Measurements from ENCODE around the gene MDC1.
A peak's percentile ranks its signal among the peaks of the same experiment; 100 is the strongest.
"Not testable (repeated sequence)": the region's sequence is repeated elsewhere in the genome, so short reads cannot be mapped to it uniquely, and the experiment has no call there.

MDC1 gene

GRCh38 chr6:30724906-30725667, 8.0 kb upstream of the MDC1 start:
- no peak for ATAC-seq

DNA sequence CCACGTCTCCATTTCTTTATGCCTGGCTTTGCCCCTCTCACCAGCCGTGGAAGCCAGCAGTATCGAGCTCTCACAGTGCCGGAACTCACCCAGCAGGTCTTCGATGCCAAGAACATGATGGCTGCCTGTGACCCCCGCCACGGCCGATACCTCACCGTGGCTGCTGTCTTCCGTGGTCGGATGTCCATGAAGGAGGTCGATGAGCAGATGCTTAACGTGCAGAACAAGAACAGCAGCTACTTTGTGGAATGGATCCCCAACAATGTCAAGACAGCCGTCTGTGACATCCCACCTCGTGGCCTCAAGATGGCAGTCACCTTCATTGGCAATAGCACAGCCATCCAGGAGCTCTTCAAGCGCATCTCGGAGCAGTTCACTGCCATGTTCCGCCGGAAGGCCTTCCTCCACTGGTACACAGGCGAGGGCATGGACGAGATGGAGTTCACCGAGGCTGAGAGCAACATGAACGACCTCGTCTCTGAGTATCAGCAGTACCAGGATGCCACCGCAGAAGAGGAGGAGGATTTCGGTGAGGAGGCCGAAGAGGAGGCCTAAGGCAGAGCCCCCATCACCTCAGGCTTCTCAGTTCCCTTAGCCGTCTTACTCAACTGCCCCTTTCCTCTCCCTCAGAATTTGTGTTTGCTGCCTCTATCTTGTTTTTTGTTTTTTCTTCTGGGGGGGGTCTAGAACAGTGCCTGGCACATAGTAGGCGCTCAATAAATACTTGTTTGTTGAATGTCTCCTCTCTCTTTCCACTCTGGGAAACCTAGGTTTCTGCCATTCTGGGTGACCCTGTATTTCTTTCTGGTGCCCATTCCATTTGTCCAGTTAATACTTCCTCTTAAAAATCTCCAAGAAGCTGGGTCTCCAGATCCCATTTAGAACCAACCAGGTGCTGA, 7.0 kb upstream of the MDC1 start:
- ATAC-seq = not testable (repeated sequence)

DNA sequence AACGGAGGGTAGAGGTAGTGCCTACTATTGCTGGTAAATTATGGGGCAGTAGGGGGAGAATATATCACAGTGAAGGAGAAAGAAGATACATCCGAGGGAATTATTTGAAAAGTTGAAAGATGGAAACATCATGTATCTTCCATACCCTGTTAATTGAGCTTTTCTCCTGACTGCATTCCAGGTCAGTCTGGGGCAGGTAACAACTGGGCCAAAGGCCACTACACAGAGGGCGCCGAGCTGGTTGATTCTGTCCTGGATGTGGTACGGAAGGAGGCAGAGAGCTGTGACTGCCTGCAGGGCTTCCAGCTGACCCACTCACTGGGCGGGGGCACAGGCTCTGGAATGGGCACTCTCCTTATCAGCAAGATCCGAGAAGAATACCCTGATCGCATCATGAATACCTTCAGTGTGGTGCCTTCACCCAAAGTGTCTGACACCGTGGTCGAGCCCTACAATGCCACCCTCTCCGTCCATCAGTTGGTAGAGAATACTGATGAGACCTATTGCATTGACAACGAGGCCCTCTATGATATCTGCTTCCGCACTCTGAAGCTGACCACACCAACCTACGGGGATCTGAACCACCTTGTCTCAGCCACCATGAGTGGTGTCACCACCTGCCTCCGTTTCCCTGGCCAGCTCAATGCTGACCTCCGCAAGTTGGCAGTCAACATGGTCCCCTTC, 6.2 kb upstream of the MDC1 start:
- ATAC-seq = not testable (repeated sequence)

GRCh38 chr6:30722280-30723112, 5.4 kb upstream of the MDC1 start:
- no peak for ATAC-seq

- ATAC-seq = not testable (repeated sequence)
These were observed 4.9 kb upstream of the MDC1 start for GRCh38 chr6:30722025-30722279.

DNA sequence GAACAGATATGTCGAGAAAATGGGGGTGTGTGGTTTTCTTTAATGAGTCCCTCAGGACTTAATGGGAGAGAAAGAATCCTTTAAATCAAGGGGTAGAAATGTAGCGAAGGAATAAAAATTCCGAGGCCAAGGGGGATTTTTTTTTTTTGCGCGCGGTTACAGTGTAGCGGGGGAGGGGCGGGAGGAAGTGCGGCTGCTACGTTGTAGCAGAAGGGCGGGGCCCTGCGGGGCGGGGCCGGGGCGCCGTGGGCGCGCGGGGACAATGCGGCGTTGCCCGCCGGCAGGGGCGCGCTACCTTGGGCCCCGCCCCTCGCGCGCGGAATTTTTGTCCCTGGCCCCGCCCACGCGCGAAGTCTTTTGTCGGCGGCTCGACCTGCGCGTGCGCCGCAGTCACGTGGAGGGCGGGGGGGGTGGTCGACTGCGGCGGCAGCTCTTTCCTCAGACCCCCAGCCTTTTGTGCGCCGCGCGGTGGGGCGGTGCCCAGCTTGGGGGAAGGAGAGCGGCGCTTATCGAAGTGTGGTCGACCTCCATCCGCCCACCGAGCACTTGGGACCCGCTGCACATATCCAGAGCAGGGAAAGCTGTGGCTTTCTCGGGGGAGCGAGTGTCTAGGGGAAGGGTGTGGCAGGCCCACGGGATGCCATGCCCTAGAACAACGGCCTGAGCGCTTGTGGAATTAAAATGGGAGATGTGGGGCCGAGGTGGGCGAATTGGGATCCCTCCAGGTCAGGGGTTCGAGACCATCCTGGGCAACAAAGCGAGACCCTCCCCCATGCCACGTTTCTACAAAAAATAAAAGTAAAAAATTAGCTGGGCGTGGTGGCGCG, 4.3 kb upstream of the MDC1 start:
- peak; percentile 9 to 15 for ATAC-seq

DNA sequence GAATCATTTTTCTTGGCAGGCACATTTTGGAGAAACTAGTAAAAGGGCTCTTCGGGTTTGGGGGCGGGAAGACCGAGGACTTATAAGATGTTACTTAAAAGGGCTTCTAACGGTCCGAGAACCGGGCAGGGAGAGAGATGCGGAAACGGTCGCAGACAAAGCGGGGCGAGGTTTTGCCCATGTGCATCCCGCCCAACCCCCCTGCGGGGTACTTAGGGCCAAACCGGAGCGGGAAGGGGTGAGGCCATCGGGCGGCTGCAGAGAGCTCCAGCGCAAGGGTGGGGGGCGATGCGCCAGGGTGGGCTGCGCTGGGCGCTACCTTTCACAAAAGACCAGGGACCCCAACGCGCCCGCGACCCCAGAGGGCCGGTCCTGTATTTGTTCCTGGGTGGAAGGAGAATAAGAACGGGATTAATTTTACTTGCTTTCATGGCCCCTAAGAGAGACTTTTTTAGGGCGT, 3.7 kb upstream of the MDC1 start:
- no peak for ATAC-seq

DNA sequence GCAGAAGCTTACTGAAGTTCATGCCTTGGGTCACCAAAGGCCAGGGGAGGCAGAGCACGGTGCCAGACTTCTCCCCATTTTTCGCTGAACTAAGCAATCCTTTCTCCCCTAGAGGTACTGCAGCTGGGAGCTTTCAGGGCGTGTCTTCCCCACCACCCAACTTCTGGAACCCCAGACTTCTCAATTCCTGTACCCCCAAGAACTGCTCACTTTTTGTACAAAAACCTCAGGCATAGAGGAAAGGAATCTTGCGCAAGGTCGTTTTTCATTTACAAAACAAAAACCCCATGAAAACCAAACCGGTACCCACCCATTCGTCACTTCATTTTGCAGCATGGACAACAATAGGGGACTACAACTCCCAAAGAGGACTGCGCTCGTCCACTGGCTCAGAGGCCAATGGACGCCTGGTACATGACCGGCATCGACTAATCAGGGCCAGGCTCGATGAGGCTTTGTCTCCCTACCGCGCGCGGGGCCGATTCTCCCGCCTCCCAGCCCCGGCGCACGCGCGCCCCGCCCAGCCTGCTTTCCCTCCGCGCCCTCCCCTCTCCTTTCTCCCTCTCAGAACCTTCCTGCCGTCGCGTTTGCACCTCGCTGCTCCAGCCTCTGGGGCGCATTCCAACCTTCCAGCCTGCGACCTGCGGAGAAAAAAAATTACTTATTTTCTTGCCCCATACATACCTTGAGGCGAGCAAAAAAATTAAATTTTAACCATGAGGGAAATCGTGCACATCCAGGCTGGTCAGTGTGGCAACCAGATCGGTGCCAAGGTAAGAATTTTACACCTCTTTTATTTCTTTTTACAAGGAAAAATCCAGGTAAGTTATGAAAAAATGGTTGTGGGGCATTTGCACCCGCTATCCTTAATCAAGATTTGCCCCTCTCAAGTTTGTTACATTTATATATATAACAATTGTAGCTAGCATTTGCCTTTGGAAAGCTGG, 3.0 kb upstream of the MDC1 start, which contains the start of gene TUBB:
Gene TUBB, plus strand, starts transcription at position 562 of the 947 bp plus-strand sequence. Its CDS starts 155 bp downstream, at position 717.
- ATAC-seq = peak; percentile 66 to 69

DNA sequence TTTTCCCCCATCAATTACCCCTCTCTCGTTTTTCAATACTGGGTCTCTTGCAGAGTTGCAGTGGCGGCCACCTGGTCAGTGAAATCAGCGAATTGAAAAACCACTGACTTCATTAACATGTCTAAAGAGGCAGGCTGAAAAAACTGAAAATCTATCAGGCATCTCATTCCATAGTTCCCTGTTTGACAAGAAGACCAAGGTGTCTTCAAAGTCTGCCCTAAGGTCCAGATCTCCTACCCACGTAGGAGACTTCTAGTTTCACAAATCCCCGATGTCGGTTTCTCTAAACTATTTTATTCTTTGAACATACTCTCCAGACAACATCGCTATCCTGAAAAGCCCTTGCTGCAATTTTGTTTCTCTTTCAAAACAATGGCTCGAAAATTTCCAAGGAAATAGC, 2.3 kb upstream of the MDC1 start:
- ATAC-seq = no peak

- ATAC-seq = not testable (repeated sequence)
These were observed 1.0 kb upstream of the MDC1 start for GRCh38 chr6:30717845-30718720.

DNA sequence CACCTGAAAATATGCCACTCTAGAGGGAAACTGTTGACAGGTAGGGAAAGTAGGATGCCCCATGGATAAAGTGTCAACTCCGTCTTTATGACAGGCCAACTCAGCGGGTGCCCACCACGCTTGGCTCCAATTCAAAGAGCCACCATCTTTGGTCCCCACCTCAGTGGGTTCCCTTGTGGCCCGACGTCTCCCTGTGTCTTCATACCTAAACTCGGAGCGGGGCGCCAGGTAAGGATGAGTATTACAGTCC, 277 bp downstream of the MDC1 start:
- no peak for ATAC-seq

- no peak for ATAC-seq
These were observed 2.8 kb downstream of the MDC1 start for GRCh38 chr6:30714263-30714662.

DNA sequence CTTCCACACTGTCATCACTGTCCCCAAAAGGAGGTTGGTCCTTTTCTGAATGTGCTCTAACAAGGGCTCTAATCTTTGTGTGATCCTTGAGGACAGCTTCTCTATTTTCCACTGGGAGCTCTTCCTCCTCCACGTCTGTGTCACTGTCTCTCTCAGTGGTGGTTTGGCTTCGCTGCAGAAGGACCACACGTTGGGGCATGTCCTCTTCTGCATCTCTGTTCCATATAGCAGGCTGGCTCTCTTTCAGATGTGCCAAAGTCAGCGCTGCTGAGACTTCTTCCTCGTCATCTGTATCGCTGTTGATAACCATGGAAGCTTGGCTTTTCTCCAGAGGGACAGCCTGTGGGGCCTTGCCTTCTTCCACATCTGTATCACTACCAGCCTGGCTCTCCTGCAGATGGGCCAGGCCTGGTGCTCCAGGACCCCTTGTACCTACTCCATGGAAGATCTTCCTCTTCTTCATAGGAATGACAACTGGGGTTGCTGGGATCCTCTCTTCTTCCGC, 4.6 kb downstream of the MDC1 start:
- no peak for ATAC-seq

- ATAC-seq = no peak
These were observed 5.2 kb downstream of the MDC1 start for GRCh38 chr6:30711758-30712380.

- ATAC-seq = no peak
These were observed 7.8 kb downstream of the MDC1 start for GRCh38 chr6:30709101-30709868.

DNA sequence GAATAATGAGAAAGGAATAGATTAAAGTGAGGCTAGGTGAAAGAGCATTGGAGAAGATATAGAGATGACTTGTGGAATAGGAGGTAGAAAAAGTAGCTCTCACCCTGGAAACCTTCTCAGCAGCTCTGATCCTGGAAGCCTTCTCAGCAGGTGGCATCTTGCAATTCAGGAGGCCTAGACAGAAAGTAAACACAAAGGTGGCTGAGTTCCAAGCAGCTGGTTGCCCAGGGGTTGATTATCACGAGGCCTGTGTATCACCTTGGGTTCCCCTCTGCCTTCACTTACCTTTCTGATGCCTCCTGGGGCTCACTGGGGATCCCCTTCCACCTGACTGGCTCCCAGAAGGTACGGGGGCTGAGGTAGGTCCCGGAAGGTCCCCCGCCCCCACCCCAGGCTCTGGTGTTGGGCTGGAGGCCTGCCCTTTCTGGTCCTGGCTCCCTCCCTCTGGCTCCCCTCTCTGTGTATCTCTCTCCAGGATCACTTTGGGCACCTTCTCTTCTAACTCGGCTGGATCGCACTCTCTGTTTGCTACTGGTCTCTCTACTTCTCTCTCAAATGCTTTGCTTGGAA, 9.7 kb downstream of the MDC1 start:
- no peak for ATAC-seq

- ATAC-seq = no peak
These were observed 11.5 kb downstream of the MDC1 start for GRCh38 chr6:30705620-30706019.

- no peak for ATAC-seq
These were observed 13.3 kb downstream of the MDC1 start for GRCh38 chr6:30703821-30704220.

Data from activated CD4-positive, CD25-positive, alpha-beta regulatory T cell treated with anti-CD3 and anti-CD28 coated beads, Interleukin-2, amount 50 U/mL, for 24 hours (primary cell).